ENCODE measurements around the gene CMIP. TPM values are rescaled to one million over a fixed set of nuclear protein-coding genes. Genes with fewer than 3 reads are reported as not detected.
A peak's percentile ranks its signal among the peaks of the same experiment; 100 is the strongest.

Gene CMIP
- total RNA-seq, 2 donors from 2014 or later = 7.7 to 19.2 TPM

DNA sequence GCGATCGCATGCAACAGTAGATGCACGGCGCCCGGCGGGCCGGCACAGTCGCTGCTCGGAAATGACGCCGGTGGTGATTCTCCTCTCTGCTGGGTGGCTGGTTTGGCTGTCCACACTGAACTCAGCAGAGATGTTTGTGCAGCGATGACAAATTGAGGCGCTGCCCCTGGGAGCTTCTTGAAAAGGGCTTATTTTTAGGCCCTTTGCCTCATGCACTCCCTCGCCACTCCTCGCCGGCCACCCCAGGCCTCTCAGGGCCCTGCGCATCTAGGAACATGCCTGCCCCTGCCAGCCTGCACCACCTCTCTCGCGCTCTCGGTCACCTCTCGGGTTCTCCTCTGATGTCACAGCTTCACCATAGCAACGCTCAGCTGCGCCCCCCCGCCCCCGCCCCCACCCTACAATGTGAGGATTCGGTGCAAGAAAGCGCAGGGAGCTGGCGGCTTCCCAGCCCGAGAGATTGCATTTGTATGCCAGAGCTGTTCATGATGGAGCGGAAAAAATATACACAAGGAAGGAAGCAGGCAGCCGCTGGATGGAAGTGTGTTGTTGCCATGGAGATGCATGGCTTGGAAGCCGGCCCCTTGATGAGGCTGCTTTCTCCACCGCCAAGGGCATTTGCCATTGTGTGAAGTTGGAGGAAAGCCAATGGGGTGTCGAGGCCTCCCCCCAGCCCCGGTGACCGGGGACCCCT is 253.2 kb downstream of the CMIP start:
- TF ChIP-seq, protein P1, sequence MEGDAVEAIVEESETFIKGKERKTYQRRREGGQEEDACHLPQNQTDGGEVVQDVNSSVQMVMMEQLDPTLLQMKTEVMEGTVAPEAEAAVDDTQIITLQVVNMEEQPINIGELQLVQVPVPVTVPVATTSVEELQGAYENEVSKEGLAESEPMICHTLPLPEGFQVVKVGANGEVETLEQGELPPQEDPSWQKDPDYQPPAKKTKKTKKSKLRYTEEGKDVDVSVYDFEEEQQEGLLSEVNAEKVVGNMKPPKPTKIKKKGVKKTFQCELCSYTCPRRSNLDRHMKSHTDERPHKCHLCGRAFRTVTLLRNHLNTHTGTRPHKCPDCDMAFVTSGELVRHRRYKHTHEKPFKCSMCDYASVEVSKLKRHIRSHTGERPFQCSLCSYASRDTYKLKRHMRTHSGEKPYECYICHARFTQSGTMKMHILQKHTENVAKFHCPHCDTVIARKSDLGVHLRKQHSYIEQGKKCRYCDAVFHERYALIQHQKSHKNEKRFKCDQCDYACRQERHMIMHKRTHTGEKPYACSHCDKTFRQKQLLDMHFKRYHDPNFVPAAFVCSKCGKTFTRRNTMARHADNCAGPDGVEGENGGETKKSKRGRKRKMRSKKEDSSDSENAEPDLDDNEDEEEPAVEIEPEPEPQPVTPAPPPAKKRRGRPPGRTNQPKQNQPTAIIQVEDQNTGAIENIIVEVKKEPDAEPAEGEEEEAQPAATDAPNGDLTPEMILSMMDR (IDR thresholded peaks at IDR 0.05) = no peak
- Histone ChIP-seq H3K36me3 (peaks cover 32% of the 10 kb centered on the region), H3K27ac (no peak overlapping the region), H3K9me3 (no peaks in the 10 kb centered on the region), H3K27me3 (no peaks in the 10 kb centered on the region), H3K4me3 (no peak overlapping the region), H3K4me1 (peaks cover 0 to 42% of the 10 kb centered on the region in 2 donors)
- DNase-seq (ENCODE audit: low spot score) = peak; percentile 65

- H3K4me3 ChIP-seq = no peak overlapping the region
- no peak for DNase-seq (ENCODE audit: low spot score)
- H3K27ac ChIP-seq = no peak overlapping the region
- TF ChIP-seq, protein P1 (IDR thresholded peaks at IDR 0.05) = no peak
- H3K27me3 ChIP-seq = no peaks in the 10 kb centered on the region
- H3K36me3 ChIP-seq = peaks cover 27% of the 10 kb centered on the region
- peaks cover 0 to 42% of the 10 kb centered on the region in 2 donors for H3K4me1 ChIP-seq
- no peaks in the 10 kb centered on the region for H3K9me3 ChIP-seq
These were observed 253.7 kb downstream of the CMIP start for GRCh38 chr16:81698310-81698641.

- H3K27ac ChIP-seq = no peak overlapping the region
- TF ChIP-seq, protein P1 (IDR thresholded peaks at IDR 0.05) = no peak
- H3K4me1 ChIP-seq = peaks cover 0 to 32% of the 10 kb centered on the region in 2 donors
- DNase-seq (ENCODE audit: low spot score) = no peak
- no peaks in the 10 kb centered on the region for H3K9me3 ChIP-seq
- H3K36me3 ChIP-seq = peaks cover 16% of the 10 kb centered on the region
- H3K4me3 ChIP-seq = no peak overlapping the region
- no peaks in the 10 kb centered on the region for H3K27me3 ChIP-seq
These were observed 255.0 kb downstream of the CMIP start for GRCh38 chr16:81699596-81699995.

- peaks cover 22% of the 10 kb centered on the region for H3K36me3 ChIP-seq
- H3K4me3 ChIP-seq = no peak overlapping the region
- no peak for DNase-seq (ENCODE audit: low spot score)
- TF ChIP-seq, protein P1 (IDR thresholded peaks at IDR 0.05) = no peak
- no peaks in the 10 kb centered on the region for H3K9me3 ChIP-seq
- H3K27ac ChIP-seq = no peak overlapping the region
- peaks cover 0 to 25% of the 10 kb centered on the region in 2 donors for H3K4me1 ChIP-seq
- no peaks in the 10 kb centered on the region for H3K27me3 ChIP-seq
These were observed 255.6 kb downstream of the CMIP start for GRCh38 chr16:81700071-81700779.

- DNase-seq (ENCODE audit: low spot score) = no peak
- Histone ChIP-seq H3K4me3 (no peak overlapping the region), H3K27ac (no peak overlapping the region), H3K36me3 (peaks cover 25% of the 10 kb centered on the region), H3K27me3 (no peaks in the 10 kb centered on the region), H3K4me1 (peaks cover 0 to 21% of the 10 kb centered on the region in 2 donors), H3K9me3 (no peaks in the 10 kb centered on the region)
- TF ChIP-seq, protein P1 (IDR thresholded peaks at IDR 0.05) = no peak
These were observed 256.2 kb downstream of the CMIP start for GRCh38 chr16:81700780-81701165.

All from right atrium auricular region (tissue), 2 donors.